ENCODE results near the gene CNGA3. TPM values are rescaled to one million over a fixed set of nuclear protein-coding genes. Genes with fewer than 3 reads are reported as not detected.
"Not testable (repeated sequence)": the region's sequence is repeated elsewhere in the genome, so short reads cannot be mapped to it uniquely, and the experiment has no call there.

CNGA3 gene
- total RNA-seq, 4 donors from 2014 or later = not detected

GRCh38 chr2:98432145-98432544 lies 85.9 kb downstream of the CNGA3 start:
- no peaks in the 10 kb centered on the region for H3K27me3 ChIP-seq
- no peak overlapping the region for H3K4me3 ChIP-seq
- intact Hi-C loops (cut with DNase I; ENCODE audit: low total_unique reads) = no loop called here
- H3K27ac ChIP-seq = no peak overlapping the region
- DNase-seq = no peak
- H3K36me3 ChIP-seq = no peaks in the 10 kb centered on the region
- no peaks in the 10 kb centered on the region for H3K9me3 ChIP-seq
- no peak for TF ChIP-seq CTCF (IDR thresholded peaks at IDR 0.05)
- TF ChIP-seq POLR2A (IDR thresholded peaks at IDR 0.05) = no peak
- H3K4me1 ChIP-seq = no peaks in the 10 kb centered on the region

- Histone ChIP-seq H3K4me1 (no peaks in the 10 kb centered on the region), H3K27ac (no peak overlapping the region), H3K27me3 (no peaks in the 10 kb centered on the region), H3K36me3 (no peaks in the 10 kb centered on the region), H3K4me3 (no peak overlapping the region), H3K9me3 (no peaks in the 10 kb centered on the region)
- intact Hi-C loops (cut with DNase I; ENCODE audit: low total_unique reads) = no loop called here
- TF ChIP-seq POLR2A (IDR thresholded peaks at IDR 0.05) = no peak
- no peak for TF ChIP-seq CTCF (IDR thresholded peaks at IDR 0.05)
- DNase-seq = no peak
Observed at GRCh38 chr2:98433363-98433964, 87.2 kb downstream of the CNGA3 start.

- Histone ChIP-seq H3K4me3 (no peak overlapping the region), H3K27me3 (no peaks in the 10 kb centered on the region), H3K27ac (no peak overlapping the region), H3K9me3 (no peaks in the 10 kb centered on the region), H3K4me1 (no peaks in the 10 kb centered on the region), H3K36me3 (no peaks in the 10 kb centered on the region)
- no peak for DNase-seq
- TF ChIP-seq POLR2A (IDR thresholded peaks at IDR 0.05) = no peak
- no peak for TF ChIP-seq CTCF (IDR thresholded peaks at IDR 0.05)
- intact Hi-C loops (cut with DNase I; ENCODE audit: low total_unique reads) = no loop called here
Observed at GRCh38 chr2:98434492-98434891, 88.2 kb downstream of the CNGA3 start.

GRCh38 chr2:98435670-98436069 lies 89.4 kb downstream of the CNGA3 start:
- H3K4me3 ChIP-seq; H3K9me3 ChIP-seq; H3K27ac ChIP-seq; H3K4me1 ChIP-seq; DNase-seq; intact Hi-C loops (cut with DNase I; ENCODE audit: low total_unique reads); H3K27me3 ChIP-seq; H3K36me3 ChIP-seq: not testable (repeated sequence)

GRCh38 chr2:98436734-98437133 lies 90.5 kb downstream of the CNGA3 start:
- Histone ChIP-seq H3K4me1 (no peaks in the 10 kb centered on the region), H3K9me3 (no peaks in the 10 kb centered on the region), H3K4me3 (no peak overlapping the region), H3K36me3 (no peaks in the 10 kb centered on the region), H3K27ac (no peak overlapping the region), H3K27me3 (no peaks in the 10 kb centered on the region)
- DNase-seq = no peak
- intact Hi-C loops (cut with DNase I; ENCODE audit: low total_unique reads) = no loop called here
- TF ChIP-seq POLR2A (IDR thresholded peaks at IDR 0.05) (no peak), CTCF (IDR thresholded peaks at IDR 0.05) (no peak)
